ENCODE data around the gene CCR6. TPM values are rescaled to one million over a fixed set of nuclear protein-coding genes. Genes with fewer than 3 reads are reported as not detected.

Gene CCR6
- polyA plus RNA-seq, 3 donors, result 0.12 TPM; not detected in 2

DNA sequence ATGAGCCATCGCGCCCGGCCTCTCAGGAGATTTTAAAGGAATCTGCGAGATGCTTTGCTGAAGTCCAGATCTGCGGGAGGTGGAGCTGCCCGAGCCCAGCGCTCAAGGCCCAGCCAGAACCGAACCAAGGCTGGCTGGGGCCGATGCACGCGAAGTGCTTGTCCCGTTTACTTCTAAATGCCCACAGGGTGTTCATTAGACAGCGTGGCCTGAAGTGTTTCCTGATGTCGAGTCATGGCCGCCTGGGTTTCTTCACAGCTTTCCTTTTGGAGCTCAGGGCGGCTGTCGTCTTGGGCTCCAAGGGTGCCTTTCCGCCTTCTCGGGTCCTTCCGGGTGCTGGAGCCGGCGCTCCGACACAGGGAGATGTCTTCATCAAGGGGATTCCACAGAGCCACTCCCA, 25.1 kb upstream of the CCR6 start:
- no peak for DNase-seq (ENCODE audit: low read depth in 3 of 3, low spot score in 2 of 3)

DNA sequence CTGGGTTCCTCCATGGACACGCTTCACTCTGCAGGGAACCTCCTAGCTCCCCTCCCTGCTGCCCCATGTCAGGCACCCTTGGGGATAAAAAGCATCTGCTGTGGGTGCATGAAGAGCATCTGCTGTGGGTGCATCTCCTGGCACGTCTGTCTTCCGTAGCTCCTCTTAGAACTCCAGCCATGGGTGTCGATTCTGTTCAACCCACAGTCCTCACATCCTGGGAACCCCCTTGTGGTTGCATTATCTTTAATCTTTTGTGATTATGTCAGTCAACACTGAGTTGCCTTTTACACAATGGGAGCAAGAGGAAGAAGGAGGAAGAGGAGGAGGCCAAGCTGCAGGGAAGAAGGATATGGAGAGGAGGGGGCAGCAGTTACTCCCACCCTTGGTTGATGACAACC, 24.1 kb upstream of the CCR6 start:
- DNase-seq (ENCODE audit: low read depth in 3 of 3, low spot score in 2 of 3), result no peak

DNA sequence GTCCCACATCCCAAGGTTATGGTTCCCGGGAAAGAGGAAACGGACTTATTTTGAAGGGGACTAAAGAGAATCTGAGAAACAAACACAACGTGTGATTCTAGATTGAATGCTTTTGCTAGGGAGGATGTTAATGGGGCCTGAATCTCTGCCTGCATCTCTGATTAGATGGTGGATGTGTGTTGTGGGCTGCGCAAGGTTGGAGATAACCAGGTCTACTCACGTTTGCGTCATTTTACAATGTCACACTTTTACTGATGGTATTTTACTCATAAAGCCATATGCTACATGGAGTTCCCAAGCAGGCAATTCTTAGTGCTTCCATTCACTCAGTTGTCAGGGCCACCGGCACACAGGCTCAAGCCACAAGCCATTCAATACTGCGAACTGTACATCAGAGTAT, 23.2 kb upstream of the CCR6 start:
- DNase-seq (ENCODE audit: low read depth in 3 of 3, low spot score in 2 of 3), result no peak

DNA sequence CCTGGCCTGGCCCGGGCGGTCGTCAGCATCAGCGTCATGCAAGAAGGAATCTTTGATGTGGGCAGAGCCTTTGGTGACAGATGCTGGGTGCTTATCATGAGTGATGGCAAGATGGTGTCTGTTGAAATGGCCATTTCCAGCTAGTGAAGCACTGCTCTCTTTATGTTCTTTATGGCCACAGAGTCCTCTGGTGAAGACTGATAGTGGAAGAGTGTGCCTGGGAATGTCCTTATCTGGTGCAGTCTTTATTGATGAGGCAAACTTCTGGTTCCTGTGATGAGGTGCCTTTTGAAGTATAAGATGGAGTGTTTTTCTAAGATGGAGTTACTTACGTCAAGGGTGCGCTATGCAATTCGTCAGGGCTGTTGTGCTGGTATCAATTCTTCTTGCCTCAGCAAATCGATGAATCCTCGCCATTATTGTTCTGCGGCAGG, 22.6 kb upstream of the CCR6 start:
- no peak for DNase-seq (ENCODE audit: low read depth in 3 of 3, low spot score in 2 of 3)

DNA sequence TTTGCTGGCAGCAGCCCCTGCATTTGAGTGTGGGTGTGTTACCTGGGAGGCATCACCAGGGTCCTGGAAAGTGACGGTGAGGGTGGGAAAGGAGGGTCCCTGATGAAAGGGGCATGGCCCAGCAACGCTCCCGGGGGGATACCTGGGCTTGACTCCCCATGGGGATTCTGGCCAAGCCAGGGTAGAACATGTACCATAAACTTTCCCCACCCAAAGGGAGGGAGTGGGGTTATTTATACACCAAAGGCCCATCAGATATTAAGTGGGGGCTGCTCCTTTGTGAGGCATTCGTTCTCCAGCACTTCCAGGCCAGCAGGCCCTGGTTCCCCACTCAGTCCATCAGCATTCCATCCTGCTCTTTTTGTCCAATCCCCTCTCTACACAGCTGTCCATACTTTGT, 20.6 kb upstream of the CCR6 start:
- no peak for DNase-seq (ENCODE audit: low read depth in 3 of 3, low spot score in 2 of 3)

DNA sequence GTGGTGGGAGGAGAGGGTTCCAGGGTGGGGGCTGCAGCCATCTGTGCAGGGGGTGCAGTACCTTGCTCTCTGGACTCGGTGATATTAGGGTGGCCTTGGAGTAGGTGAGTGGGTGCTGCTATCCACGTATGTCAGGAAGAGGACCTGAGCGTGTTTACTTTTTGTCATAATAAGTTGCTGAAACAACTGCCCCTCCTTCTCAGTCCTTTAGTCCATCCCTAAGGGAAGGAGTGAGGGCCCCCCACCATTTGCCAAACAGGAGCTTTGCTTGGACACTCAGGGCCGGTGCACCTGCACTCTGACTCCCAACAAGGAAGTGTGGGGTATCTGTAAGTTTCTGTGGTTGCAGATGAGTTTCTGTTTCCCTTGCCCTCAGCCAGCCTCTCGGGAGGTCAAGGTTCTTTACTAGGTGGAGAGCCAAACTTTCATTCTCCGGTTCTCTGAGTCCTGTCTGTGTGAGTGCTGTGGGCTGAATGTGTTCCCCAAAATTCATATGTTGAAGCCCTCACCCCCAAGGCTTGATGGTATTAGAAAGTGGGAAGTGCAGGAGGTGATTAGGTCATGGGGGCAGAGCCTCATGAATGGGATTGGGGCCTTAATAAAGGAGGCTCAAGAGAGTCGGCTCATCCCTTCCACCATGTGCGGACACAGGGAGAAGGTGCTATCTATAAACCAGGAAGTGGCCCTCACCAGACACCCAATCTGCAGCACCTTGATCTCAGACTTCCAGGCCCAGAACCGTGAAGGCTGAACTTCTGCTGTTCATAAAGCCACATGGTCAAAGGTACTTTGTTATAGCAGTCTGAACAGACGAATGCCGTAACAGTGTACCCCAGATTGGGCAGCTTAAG, 19.6 kb upstream of the CCR6 start:
- DNase-seq (ENCODE audit: low read depth in 3 of 3, low spot score in 2 of 3), result no peak

DNA sequence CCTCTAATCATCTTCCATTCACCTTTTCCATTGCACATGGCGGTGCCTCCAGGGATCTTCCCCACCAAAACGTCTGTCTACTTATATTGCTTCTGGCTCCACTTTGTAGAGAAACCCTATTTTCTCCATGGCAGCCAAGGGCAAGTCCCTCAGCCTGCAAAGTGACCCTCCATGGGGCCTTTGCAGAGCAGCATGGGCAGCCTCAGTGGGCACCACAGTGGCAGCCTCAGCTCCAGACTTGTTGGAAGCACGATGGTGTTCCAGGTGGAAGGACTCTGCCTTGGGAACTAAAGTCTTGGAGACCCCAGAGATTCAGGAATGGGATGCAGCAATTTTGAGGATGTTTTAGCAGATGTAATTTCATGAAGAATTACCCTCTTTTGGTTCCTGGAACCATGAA, 18.5 kb upstream of the CCR6 start:
- DNase-seq (ENCODE audit: low read depth in 3 of 3, low spot score in 2 of 3), result no peak

DNA sequence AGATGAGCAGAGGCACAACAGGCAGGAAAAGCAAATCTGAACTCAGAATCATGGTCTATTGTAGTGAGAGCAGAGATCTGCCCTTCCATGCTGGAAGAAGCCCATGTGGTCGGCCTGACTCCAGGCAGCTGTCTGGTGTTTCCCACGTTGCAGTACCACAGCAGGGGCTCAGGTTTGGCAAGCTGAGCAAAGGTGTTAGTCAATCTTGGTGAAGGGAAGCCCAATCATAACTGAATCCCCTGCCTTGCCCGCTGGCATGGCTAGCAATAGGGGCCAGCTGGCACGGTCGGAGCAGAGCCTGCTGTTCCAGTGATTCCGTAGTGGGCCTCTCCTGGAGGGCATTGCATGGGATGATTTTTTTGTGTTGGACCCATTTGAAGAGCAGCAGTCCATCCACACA, 17.8 kb upstream of the CCR6 start:
- DNase-seq (ENCODE audit: low read depth in 3 of 3, low spot score in 2 of 3), result no peak

DNA sequence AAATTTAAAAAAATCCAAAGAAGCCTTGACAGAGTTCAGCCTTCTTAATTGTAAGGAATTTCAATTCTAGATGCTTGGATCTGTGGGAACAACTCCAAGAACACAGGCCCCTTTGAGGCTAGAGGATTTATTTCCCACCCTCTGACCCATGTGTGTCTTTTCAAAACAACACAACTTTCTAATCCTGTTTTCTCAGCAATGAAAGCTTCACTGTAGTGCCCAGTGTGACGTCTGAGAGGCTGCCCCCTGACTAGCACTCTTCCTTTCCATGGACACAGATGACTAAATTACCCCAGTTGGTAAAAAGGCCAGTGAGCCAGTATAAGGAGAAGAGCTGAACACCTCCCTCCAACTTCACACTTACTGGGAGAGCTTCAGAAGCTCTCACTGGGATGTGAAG, 16.5 kb upstream of the CCR6 start:
- DNase-seq (ENCODE audit: low read depth in 3 of 3, low spot score in 2 of 3), result peak in 2 of 3 donors; percentile 17 to 18

DNA sequence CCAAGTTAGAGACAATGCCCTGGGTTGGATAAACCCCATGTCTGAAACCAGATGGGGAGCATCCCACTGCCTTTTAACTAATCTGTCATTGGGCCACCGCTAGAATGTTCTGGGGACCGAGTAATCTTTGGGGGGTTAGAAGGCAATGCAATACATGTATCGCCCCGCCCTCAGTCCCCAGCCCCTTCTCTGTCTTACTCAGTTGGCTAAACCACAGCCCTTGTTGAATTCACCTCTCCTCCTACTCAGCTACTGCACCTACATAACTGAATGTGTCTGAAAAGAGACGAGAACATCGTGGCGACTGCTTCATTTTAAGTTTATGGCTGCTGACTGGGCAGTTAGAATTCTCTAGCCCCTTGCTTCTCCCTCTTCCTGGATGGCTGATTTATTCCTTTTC, 15.1 kb upstream of the CCR6 start:
- DNase-seq (ENCODE audit: low read depth in 3 of 3, low spot score in 2 of 3), result no peak

DNA sequence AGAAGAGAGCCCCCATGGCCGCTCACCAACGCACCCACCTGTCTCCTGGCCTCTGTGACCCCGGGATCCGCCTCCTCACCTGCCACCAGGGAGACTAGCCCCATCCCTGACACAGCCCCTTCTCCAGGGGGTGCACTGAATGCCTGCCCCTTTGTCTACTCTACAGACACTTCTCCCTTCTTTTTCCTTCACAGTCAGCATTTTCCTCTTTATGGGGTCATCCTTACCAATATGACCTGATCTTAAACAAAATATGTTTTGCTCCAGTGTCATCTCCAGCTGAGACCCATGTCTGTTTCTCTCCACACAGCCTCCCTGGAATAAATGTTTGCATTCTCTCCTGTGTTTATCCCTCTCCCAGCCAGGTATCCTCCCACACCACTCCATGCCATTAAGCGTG, 14.6 kb upstream of the CCR6 start:
- DNase-seq (ENCODE audit: low read depth in 3 of 3, low spot score in 2 of 3), result no peak

DNA sequence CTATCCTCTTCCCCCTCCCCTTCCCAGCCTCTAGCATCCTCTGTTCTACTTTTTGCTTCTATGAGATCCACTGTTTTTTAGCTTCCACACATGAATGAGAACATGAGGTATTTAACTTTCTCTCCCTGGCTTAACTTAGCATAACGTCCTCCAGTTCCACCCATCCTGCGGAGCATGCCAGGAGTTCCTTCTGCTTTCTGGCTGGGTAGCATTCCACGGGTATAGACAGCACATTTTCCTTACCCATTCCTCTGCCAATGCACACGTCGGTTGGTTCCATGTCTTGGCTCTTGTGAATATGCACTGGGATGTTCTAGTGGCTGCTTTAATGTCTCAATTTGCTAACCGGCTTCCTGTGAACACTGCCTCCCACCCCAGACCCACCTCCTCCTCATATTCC, 13.2 kb upstream of the CCR6 start:
- DNase-seq (ENCODE audit: low read depth in 3 of 3, low spot score in 2 of 3), result no peak

DNA sequence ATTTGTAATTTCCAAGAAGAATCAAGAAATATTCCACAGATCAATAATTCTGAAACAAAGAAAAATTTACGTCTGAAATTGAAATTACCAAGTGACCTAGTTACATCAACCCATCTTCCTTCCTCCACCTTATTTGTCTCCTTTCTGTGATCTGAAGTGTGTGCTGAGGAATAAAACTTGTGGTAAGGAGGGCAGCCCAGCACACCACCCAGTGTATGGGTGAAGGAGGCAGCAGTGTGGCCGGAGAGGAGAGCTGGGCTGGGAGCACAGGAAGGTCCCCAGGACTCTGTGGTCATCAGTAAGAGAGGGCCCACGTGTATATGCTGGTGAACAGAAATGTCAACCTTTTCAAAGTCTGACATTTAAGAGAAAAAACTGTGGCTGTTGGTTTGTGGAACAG, 11.3 kb upstream of the CCR6 start:
- DNase-seq (ENCODE audit: low read depth in 3 of 3, low spot score in 2 of 3), result no peak

DNA sequence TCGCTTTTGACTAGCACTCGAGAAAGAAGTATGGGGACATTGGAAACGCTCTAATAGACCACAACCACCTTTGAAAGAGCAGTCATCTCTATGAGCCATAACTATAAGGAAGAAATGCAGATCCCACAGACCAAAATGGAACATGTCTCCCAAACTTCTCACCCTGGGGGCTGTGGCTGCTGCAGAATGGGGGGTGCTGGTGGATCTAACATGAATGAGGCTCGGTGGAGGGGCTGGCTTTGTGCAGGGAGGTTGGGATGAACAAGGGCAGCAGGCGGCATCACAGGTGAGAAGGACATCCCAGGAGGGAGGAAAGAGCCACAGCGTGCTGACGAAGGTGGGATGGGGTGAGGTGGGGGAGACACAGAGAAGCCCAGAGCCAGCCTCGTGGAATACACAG, 10.5 kb upstream of the CCR6 start:
- DNase-seq (ENCODE audit: low read depth in 3 of 3, low spot score in 2 of 3), result no peak

DNA sequence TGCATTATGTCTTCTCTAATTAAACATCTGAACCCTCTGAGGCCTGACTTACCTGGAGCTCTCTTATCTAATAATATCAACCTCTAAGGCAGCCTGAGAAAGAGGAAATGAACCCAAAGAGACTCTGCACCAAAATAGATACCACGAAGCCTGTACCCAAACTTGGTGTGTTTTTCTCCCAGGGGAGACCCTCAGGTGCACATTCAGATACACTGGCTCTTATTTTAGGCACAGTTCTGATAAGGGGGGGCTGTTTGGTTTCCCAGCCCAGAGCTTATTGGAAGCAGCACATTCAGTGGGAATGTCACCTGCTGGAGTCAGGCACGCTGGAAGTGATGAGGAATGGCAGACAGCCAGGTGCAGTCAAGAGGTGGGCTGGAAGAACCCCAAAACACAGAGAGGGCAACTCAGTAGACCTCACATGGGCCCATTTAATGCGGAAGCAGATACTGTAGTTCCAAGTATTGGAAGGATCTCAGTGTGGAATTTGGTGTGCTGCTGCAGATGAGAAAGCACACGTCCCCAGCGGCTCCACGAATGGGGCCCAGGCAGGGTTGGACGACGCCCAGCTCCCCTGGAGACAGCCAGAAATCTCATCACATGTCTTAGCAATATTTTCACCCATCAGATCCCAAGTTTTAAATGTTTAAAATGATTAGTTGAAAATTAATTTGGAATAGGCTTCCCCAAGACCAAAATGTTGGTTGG, 9.7 kb upstream of the CCR6 start:
- DNase-seq (ENCODE audit: low read depth in 3 of 3, low spot score in 2 of 3), result no peak

DNA sequence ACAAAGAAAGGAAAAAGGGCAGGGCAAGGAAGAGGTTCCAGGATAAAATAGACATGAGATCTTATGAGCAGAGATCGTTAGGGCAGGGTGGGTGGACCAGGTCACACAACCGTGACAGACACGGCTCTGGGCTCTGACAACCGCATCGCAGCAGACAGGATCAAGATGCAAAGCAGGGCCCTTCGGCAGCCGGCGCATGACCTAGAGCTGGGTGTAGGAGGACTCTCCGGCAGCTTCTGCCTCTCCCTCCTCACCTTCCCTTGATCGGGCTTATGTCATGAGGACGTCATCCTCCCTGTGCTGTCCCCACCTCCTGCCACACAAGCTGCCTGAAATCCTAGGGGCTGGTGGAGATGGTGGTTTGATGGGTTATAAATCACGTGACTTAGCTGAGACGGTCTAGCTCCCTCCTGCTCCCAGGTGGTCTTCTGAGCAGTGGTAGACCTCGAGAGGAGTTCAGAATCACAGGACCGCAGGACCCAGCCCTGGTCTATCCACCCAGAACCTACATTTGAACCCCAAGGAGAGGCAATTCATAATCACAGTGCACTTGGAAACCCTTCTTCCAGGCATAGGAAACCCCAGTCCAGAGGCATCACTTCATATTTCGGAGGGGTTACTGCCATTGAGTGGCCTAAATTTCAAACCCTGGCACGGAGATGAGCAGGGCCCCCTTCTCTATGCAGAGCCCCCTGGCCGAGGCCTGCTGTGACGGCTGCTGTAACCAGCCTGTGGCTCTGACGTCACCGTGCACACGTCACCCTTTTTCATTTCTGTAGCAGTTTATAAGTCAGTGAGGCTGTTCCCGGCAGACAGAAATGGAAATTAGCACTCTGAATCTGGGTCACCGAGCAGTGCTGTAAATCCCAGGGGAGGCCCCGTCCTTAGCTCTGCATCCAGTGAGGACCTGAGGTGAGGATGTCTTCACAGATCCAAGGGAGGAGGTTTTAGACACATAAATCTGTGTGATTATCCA, 8.7 kb upstream of the CCR6 start:
- DNase-seq (ENCODE audit: low read depth in 3 of 3, low spot score in 2 of 3), result no peak

DNA sequence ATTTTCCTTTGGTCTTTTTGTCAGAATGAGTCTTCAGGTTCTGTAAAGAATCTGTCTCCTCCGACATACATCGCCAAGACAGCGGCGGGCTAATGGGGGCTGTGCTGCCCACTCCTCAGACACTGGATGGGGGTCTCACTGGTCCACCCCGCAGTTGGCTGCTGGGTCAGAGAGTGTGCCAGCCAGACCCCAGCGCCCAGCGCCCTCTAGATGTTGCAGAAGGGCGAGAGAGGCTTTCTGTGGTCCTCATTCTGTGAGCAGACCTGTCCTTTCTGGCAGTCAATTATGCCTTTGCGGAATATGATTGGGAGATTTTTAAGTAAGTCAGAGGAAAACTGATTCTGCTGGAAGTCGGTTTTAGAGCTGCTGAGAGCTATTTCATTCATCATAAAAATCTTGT, 7.8 kb upstream of the CCR6 start:
- no peak for DNase-seq (ENCODE audit: low read depth in 3 of 3, low spot score in 2 of 3)

DNA sequence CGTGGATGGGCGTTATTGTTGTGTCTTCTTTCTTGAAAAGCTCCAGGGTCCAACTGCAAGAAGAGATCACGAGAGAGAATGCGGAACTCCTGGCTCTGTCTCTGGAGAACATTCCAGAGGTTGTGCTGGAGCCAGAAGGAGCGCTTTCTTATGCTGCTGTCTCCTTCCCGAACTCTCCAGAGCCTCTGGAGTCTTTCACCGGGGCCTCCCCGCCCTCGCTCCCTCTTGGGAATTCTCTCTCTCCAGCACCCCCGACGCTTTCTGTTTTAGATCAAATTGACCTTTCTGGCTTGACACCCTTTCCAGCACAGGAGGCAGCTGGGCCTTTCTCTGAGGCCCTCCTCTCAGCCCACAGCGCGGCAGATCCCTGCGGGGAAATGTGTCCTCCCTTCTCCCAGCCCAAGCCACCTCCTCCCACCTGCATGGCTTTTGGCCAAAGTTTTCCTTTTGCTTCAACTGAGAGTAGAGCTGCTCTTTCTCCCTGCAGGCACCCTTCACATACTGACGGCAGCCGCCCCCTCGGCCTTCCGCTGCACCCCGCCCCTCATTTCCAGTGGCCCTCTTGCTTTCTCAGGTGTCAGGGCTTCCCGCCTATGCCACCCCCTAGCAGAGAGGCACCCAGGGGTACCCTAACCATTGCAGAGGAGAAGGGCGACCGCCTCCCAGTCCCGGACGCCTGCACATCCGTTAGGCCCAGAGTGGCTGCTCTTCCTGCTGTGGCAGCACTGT, 6.6 kb upstream of the CCR6 start:
- no peak for DNase-seq (ENCODE audit: low read depth in 3 of 3, low spot score in 2 of 3)

DNA sequence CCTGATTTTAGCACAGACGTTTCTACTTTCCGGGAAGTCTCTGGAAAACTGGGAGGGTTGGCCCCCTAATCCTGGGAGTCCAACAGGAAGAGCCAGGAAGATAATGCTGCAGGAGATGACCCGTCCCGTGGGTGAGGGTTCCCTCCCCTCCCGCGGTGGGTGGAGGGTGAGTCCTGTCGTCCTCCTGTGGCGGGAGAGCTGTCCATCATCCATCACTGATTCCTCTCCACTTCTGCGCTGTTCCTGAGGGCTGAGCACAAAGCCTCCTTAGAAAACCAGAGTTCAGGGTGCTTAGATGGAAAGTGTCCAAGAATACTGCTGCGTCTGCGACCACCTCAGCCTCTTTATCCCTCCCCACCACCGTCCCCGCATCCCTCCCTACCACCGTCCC, 6.1 kb upstream of the CCR6 start:
- no peak for DNase-seq (ENCODE audit: low read depth in 3 of 3, low spot score in 2 of 3)

DNA sequence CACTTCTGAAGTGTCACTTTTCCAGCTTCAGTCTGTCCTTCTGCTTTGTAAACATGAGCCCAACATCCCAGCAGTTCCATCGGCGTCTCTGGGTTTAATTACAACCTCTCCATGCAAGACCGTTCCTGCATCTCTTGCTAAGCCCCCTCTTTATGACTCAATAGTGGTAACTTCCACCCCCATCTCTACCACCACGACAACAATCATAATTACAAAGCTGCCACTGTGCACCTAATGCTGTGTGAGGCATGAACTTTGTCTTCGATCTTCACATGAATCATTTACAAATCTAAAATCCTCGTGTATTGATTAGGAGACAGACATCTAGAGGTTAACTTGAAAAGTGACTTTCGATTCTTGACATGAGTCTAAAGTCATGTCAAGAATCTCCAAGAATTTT, 4.9 kb upstream of the CCR6 start:
- no peak for DNase-seq (ENCODE audit: low read depth in 3 of 3, low spot score in 2 of 3)

DNA sequence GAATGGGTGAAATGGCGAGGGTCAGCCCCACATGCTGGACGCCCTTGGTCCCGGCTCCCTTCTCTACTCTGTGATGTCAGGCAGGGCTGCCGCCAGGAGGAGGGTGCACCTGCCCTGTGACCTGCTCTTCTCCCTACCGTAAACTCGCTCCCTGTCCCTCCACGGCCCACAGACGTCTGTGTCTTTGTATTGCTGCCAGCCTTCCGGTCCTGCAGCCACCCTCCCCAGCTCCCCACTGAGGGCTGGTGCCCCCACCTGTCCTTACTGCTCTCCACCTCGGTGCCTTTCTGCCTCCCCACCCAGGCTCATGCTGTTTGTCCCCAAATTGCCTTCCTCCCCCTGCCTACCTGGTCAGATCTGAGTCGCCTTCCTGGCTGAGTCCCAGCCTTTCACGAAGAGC, 4.1 kb upstream of the CCR6 start:
- no peak for DNase-seq (ENCODE audit: low read depth in 3 of 3, low spot score in 2 of 3)

Data from right renal cortex interstitium (tissue), 3 donors.